ENCODE measurements around the gene TENM4.

The TENM4 gene

DNA sequence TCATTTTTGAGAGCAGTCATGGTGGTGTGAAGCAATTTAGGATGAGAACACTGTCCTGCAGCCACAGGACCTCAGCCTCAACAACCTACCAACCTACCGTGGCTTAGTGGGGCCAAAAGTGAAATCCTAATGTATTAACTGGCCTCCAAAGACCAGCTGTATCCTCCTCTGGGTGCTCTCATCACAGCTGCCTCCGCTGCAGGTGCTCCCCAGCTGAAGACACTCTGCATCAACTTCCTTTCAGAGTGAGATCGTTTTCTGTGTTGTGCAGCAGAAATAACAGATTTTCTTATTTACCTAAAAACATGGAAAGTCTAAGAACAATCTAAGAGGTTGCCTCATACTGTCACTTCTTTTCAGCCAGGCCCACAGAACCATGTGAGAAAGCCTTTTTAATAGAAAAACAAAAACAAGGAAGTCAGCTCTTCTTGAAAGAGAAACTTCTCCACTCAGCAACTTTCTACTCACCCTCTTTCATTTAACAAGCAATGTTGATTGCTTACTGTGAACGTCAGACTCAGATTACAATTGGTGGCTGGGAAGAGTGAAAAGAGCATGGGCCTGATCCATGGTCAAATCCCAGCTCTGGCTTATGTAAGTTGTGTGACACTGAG, 136.1 kb downstream of the TENM4 start:
- TF ChIP-seq CSDC2 (CRISPR knock-in tag; IDR thresholded peaks at IDR 0.05) (no peak), ZNF8 (CRISPR knock-in tag; IDR thresholded peaks at IDR 0.05) (no peak), TOX (CRISPR knock-in tag; IDR thresholded peaks at IDR 0.05; ENCODE audit: borderline replicate concordance) (no peak), SNAI2 (CRISPR knock-in tag; IDR thresholded peaks at IDR 0.05) (no peak), ARNTL (CRISPR knock-in tag; IDR thresholded peaks at IDR 0.05; ENCODE audit: borderline replicate concordance, low read depth) (no peak), GLIS3 (CRISPR knock-in tag; IDR thresholded peaks at IDR 0.05) (no peak), ZFP30 (CRISPR knock-in tag; IDR thresholded peaks at IDR 0.05) (no peak), PPARA (CRISPR knock-in tag; IDR thresholded peaks at IDR 0.05; ENCODE audit: borderline replicate concordance) (no peak), CSRNP3 (CRISPR knock-in tag; IDR thresholded peaks at IDR 0.05) (no peak), TCF4 (CRISPR knock-in tag; IDR thresholded peaks at IDR 0.05; ENCODE audit: borderline replicate concordance) (no peak), ZFP3 (CRISPR knock-in tag; IDR thresholded peaks at IDR 0.05) (no peak), ESRRG (CRISPR knock-in tag; IDR thresholded peaks at IDR 0.05) (no peak)
- TF ChIP-seq, protein P1, sequence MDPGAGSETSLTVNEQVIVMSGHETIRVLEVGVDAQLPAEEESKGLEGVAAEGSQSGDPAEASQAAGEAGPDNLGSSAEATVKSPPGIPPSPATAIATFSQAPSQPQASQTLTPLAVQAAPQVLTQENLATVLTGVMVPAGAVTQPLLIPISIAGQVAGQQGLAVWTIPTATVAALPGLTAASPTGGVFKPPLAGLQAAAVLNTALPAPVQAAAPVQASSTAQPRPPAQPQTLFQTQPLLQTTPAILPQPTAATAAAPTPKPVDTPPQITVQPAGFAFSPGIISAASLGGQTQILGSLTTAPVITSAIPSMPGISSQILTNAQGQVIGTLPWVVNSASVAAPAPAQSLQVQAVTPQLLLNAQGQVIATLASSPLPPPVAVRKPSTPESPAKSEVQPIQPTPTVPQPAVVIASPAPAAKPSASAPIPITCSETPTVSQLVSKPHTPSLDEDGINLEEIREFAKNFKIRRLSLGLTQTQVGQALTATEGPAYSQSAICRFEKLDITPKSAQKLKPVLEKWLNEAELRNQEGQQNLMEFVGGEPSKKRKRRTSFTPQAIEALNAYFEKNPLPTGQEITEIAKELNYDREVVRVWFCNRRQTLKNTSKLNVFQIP (CRISPR knock-in tag; IDR thresholded peaks at IDR 0.05; ENCODE audit: borderline replicate concordance, low read depth): no peak
- TF ChIP-seq, protein P2, sequence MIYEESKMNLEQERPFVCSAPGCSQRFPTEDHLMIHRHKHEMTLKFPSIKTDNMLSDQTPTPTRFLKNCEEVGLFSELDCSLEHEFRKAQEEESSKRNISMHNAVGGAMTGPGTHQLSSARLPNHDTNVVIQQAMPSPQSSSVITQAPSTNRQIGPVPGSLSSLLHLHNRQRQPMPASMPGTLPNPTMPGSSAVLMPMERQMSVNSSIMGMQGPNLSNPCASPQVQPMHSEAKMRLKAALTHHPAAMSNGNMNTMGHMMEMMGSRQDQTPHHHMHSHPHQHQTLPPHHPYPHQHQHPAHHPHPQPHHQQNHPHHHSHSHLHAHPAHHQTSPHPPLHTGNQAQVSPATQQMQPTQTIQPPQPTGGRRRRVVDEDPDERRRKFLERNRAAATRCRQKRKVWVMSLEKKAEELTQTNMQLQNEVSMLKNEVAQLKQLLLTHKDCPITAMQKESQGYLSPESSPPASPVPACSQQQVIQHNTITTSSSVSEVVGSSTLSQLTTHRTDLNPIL (CRISPR knock-in tag; IDR thresholded peaks at IDR 0.05; ENCODE audit: low read depth): no peak
- ATAC-seq: no peak

DNA sequence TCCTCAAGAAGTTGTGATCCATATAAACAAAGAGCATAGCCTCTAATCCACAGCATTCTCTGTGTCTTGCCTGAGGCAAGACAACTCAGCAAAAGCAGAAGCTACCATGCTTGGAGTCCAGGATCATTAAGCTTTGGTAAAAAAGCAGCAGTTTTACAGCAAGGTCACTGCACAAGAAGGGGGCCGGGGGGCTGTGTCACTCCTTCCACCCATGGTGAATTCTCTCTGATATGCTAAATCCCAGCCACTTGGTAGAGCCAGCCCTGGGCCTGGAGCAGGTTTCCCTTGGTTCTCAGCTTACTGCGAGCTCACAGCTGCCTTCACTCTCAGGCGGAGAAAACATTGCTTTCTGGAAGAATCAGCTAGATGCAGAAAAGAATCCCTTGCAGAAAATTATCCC, 144.7 kb downstream of the TENM4 start:
- ATAC-seq: no peak
- TF ChIP-seq TCF4 (CRISPR knock-in tag; IDR thresholded peaks at IDR 0.05; ENCODE audit: borderline replicate concordance) (no peak), ESRRG (CRISPR knock-in tag; IDR thresholded peaks at IDR 0.05) (no peak), ZFP30 (CRISPR knock-in tag; IDR thresholded peaks at IDR 0.05) (no peak), SNAI2 (CRISPR knock-in tag; IDR thresholded peaks at IDR 0.05) (no peak), CSDC2 (CRISPR knock-in tag; IDR thresholded peaks at IDR 0.05) (no peak), OSR1 (CRISPR knock-in tag; IDR thresholded peaks at IDR 0.05) (no peak), ZC3H10 (CRISPR knock-in tag; IDR thresholded peaks at IDR 0.05) (no peak), ISL1 (CRISPR knock-in tag; IDR thresholded peaks at IDR 0.05) (no peak), ZNF70 (CRISPR knock-in tag; IDR thresholded peaks at IDR 0.05) (no peak), TOX (CRISPR knock-in tag; IDR thresholded peaks at IDR 0.05; ENCODE audit: borderline replicate concordance) (no peak), RARB (CRISPR knock-in tag; IDR thresholded peaks at IDR 0.05) (no peak), GLIS3 (CRISPR knock-in tag; IDR thresholded peaks at IDR 0.05) (no peak)
- TF ChIP-seq, protein P1 (CRISPR knock-in tag; IDR thresholded peaks at IDR 0.05; ENCODE audit: borderline replicate concordance, low read depth): no peak
- TF ChIP-seq, protein P3, sequence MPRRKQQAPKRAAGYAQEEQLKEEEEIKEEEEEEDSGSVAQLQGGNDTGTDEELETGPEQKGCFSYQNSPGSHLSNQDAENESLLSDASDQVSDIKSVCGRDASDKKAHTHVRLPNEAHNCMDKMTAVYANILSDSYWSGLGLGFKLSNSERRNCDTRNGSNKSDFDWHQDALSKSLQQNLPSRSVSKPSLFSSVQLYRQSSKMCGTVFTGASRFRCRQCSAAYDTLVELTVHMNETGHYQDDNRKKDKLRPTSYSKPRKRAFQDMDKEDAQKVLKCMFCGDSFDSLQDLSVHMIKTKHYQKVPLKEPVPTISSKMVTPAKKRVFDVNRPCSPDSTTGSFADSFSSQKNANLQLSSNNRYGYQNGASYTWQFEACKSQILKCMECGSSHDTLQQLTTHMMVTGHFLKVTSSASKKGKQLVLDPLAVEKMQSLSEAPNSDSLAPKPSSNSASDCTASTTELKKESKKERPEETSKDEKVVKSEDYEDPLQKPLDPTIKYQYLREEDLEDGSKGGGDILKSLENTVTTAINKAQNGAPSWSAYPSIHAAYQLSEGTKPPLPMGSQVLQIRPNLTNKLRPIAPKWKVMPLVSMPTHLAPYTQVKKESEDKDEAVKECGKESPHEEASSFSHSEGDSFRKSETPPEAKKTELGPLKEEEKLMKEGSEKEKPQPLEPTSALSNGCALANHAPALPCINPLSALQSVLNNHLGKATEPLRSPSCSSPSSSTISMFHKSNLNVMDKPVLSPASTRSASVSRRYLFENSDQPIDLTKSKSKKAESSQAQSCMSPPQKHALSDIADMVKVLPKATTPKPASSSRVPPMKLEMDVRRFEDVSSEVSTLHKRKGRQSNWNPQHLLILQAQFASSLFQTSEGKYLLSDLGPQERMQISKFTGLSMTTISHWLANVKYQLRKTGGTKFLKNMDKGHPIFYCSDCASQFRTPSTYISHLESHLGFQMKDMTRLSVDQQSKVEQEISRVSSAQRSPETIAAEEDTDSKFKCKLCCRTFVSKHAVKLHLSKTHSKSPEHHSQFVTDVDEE (CRISPR knock-in tag; IDR thresholded peaks at IDR 0.05): no peak
